Activated effector memory CD4-positive, alpha-beta T cell treated with anti-CD3 and anti-CD28 coated beads, Interleukin-2, amount 50 U/mL, for 16 hours (primary cell): ENCODE data around the gene SYNE1.

ENCODE experiments used
- DNase-seq: peaks from one replicate; pipeline ENCODE4 v3.0.0-alpha.2; 2020

The SYNE1 gene

DNA sequence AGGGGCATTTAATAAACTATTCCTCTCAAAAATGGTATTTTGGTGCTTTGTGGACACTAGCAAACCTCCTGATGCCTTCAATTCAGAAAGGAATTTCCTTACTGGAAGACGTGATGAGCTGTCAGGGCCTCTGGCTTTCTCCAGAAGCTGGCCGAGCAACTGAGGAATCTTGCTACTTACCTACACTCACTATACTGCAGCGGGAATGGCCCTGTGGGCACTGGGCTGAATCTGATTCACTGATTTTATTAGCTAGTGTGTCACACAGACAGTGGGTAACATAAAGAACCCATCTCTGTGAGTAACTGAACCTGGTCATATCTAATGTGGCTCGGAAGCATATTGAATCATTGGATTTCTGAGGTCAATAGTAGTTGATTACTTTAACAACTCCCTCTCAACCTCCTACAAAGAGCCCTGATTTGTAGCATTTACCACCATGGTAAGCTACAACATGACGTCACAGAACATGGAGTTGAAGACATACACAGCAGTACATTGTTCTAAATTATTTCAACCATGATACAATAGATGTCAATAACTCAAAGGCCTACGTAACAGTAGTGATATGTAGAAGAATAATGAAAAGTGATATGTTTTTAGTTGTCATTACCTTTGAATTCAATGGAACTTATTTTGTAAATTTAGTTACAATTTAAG is 232.1 kb downstream of the SYNE1 start:
- no peak for DNase-seq

DNA sequence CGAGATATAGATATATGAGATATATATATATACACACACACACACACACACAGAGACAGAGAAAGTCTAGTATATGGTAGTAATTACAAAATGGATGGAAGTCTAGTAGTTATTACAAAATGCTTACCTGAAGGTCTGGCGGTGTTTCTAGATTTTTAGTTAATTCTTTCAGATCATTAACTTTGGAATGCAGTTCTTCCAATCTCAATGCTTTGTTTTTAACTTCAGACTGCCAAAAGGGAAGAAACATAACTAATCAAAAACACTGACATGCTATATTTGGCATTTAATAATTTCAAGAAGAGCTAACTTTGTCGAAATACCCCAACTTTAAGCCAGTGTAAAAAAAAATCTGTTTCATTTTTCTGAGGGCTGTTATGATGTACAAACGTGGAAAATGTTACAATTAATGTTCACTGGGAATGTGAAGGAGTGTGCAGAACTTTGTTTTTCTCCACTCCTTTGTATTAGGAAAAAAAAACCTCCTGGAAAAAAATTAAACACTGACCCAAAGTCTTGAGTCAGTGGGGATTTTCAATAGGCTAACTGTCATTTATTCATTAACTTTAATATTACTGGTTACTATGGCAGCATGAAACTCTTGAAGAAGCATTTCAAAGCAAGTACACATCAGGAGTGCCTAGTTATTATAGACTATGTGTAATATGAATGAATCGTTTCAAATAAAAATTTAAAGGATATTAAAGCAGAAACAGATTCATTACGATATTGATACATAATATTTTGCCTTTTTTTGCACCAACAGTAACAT is 232.9 kb downstream of the SYNE1 start:
- DNase-seq, result no peak

GRCh38 chr6:152402791-152403190 is 234.4 kb downstream of the SYNE1 start:
- no peak for DNase-seq

DNA sequence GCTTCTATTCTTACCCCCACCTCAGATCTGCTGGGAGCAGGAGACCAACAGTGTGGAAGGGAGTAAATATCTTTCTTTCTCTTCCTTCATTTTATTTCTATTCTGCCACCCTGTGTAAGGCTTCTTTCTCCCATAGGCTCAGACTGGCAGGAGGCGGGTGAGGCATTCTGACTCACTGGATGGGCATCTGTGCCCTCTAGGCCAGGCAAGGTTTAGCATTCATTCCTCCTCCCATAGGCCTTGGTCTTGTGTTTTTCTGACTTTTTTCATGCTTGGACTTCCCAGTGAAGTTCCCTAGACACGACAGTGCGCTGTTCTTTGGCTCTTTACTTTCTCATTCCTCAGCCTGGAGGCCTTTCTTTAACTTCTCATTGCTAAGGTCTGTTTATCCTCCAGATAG is 235.2 kb downstream of the SYNE1 start:
- DNase-seq, result no peak

DNA sequence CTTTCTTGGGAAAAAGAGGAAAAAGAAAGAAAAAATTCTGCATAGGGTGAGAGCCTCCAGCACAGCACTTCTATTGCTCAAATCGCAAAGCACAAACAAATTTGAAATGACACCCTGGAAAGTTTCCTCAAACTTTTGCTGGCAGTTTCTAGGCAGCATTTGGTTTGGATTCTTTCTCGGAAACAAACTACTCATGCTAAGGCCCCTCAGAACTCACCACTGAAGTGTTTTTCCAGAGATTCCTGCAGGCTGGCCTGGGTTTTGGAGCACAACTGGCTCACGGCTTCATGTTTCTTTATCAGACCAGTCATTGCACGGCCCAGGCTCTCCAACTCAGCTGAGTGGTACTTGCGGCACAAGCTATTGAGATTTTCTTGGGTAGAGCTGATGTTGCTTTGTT is 237.8 kb downstream of the SYNE1 start:
- no peak for DNase-seq

DNA sequence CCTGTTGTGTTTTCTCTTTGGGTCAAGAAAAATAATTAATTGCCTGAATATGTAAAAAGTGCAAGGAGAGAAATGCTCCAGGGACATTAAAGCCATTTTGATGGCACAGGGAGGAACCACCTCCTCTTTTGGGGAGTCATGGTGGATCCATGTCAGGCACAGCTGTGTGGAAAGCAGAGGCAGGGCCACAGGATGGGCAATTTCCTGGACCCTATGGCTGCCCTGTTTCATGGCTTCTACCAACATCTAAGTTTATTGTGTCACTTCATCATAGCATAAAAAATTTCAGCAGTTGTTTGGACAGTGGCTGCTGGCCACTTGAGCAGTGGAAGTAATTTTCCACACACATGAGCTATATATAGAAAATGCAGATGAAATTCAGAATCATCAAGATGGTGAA is 238.2 kb downstream of the SYNE1 start:
- DNase-seq, result no peak

DNA sequence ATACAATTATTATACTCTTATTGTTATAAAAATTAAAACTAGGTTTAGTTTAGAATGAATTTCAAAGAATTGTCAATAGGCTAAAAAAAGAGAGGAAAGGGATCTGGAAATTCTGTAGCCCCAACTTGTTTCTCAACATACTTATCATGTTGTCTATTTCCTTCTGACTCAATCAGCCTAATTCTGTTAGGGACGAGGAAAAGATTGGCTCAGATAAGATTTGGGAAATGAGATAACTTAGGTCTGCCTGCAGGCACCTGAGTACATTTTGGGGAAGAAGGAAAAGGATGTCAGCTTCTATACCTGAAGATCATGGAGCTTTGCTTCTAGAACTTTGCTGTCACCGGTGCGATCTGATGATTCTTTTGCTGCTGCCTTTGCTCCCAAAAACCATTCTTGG is 238.8 kb downstream of the SYNE1 start:
- DNase-seq, result no peak

DNA sequence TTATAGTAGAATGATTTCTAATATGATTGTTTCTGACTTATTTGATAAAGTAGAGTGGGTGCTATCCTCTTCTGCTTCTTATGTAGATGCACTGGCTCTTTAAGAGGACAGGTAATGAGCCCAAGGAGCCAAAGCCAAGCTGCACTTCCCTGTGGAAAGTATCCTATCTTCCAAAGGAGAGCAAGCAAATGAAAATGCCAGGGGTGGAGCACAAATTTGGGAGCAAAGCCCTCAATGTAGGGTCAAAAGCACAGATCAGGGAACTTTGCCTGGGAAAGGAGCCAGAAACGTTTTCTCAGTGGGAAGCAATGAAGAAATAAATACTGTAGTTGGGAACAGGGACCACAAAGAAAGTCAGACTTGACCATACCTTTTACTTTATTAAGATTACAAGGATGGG is 242.9 kb downstream of the SYNE1 start:
- DNase-seq, result no peak

- DNase-seq, result no peak
Observed at GRCh38 chr6:152391179-152391880, 245.8 kb downstream of the SYNE1 start.

DNA sequence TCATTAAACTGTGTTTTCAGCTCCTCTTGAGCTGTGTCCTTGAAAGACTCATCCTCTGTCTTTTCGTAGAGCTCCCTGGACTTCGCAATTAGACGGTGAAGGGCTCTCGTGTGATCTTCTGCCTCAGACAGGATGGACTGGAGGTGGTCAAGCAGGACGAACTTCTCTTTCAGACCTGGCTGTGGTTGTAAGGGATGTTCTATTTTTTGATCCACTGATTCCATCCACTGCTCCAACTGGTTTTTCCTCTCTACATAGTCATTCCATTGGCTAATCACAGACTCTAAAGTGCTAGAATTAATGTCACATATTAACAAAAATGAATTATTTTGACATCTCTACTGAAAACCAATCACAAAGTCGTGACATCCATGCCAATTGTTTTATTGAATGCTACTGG is 250.1 kb downstream of the SYNE1 start:
- no peak for DNase-seq

GRCh38 chr6:152386131-152386530 is 251.0 kb downstream of the SYNE1 start:
- DNase-seq, result no peak

DNA sequence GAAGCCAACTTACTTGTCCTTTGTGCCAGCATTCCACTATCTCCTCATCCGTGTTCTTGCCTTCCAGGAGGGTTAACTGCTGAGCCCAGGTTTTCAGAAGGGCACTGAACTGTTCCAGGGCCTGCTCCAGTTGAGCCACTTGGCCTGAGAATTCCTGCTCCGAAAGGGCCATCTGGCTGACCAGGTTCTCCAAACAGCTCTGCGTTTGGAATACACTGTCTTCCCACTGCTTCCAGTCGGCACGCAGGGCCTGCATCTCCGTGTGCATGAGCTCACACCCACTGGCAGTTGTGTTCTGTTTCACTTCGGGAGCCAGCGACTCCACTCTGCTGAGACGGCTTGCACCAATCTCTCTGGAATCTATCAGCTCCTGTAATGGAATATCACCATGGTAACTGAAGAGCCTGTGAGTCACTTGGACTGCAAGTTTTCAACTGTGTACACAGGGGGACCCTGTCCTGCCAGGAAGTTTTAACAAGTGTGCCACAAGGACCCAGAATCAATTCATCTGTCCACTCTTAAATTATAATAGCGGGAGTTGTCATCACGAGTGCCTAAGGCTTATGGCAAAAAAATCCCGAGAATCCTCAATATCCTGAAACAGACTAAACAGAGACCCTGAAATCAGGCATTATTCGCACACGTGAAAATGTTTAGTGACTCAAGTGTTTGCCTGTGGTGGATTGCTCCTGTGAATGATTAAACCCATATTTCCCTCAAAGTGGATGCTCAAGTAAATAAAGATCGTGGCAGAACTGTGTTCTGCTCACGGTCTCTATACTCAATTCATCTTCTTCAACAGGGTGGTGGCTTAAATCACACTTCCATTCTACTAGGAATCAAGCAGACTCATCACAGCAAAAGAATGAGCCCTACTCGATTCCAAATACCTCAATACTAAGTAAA is 255.9 kb downstream of the SYNE1 start:
- no peak for DNase-seq

DNA sequence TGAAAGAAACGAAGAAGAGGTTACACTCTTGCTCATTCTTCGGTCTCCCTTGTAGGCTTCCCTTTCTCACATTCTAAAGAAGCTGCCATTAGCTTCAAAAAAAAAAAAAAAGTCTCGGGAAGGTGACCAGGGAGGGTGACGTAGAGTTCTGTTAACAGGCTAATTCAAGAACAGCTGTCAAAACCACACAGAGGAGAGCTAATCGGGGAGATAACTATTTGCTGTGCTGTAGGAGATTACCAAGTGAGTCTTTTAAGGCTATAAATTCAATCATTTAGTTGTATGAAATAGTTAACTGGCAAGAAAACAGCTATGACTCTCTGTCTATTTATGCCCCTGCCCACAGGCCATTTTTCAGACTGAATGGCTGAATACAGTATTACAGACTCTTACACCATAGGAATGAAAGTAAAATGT is 256.8 kb downstream of the SYNE1 start:
- DNase-seq, result no peak

DNA sequence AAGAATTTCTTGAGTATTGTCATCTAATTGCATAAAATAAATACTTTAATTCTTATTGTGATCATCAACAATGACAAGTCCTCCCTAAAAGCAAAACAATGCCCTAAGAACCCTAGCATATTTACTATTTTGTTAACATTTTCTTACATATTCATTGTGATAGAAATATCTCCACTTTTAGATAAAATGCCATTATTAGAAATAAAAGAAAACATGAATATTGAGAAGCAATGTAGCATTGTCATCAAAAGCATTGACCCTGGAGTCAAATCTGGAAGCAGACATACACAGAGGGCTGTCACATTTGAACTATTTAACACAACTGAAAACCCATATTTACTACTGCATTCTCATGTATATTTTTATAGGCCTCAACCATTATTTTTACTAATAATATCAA is 257.7 kb downstream of the SYNE1 start:
- no peak for DNase-seq

GRCh38 chr6:152378169-152378568 is 259.0 kb downstream of the SYNE1 start:
- no peak for DNase-seq

DNA sequence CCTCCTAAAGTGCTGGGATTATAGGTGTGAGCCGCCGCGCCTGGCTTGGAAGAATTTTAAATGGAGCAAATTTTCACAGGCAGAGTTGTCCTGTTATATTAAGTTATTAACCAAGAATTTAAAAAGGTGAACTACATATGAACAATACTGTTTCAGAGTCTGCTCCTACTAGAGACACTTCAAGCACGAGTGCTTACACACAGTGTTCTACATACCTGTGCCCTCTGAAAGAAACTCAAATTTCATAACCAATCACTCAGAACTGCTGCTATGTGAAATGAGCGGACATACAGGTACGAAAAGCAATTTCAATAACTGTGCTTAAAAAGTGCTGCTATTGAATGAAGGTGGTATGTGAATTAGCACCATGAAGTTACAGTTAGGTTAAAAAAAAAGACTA is 262.0 kb downstream of the SYNE1 start:
- no peak for DNase-seq

- no peak for DNase-seq
Observed at GRCh38 chr6:152372945-152373344, 264.2 kb downstream of the SYNE1 start.

DNA sequence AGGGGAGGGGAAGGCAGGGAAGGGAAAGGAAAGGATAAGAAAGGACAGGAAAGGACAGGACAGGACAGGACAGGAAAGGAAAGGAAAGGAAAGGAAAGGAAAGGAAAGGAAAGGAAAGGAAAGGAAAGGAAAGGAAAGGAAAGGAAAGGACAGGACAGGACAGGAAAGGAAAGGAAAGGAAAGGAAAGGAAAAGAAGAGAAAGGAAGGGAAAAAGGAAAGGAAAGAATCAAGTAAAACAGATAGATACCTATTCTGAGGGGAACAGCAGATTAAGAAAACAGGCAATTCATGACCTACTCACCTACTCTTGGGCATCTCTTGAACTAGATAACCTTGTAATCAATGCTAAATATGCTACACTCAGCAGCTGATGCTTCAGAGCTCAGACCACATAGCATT is 265.4 kb downstream of the SYNE1 start:
- no peak for DNase-seq

- no peak for DNase-seq
Observed at GRCh38 chr6:152368751-152369624, 268.2 kb downstream of the SYNE1 start.

GRCh38 chr6:152364866-152365265 is 272.3 kb downstream of the SYNE1 start:
- no peak for DNase-seq

GRCh38 chr6:152360034-152360433 is 277.1 kb downstream of the SYNE1 start:
- no peak for DNase-seq

DNA sequence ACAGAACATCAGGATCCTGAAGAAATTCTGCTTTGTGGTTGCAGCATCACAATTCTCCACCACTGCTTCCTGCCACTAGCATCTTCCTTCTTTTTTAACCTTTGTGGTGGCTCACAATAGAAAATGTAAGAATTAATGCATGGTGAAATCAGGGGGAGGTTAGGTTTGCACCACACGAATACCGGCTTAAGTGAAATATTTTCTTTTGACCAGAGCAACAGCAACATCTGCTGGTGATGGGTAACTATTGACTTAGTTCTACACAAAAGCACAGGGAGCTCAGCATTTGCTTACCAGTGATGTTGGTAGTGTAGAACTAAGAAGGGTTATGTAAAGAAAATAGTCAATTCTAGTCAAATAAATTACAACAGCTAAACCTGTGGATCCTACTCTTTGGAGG is 280.5 kb downstream of the SYNE1 start:
- no peak for DNase-seq
